LHCN-M2 (cell line): Measurements from ENCODE around the gene CLIP3. TPM values are rescaled to one million over a fixed set of nuclear protein-coding genes. Genes with fewer than 3 reads are reported as not detected.
A peak's percentile ranks its signal among the peaks of the same experiment; 100 is the strongest.
"Not testable (repeated sequence)": the region's sequence is repeated elsewhere in the genome, so short reads cannot be mapped to it uniquely, and the experiment has no call there.

Experiments
- DNase-seq: peaks from one replicate; pipeline ENCODE4 v3.0.0-alpha.2; 2012; ENCODE audit warnings: low read depth
- polyA plus RNA-seq: library from polyadenylated mRNA; unstranded; fragments of >200 nt; gene quantifications from one replicate; pipeline ENCODE4 v1.2.1, GENCODE V29; 2012; ENCODE audit warnings: missing spikeins
- total RNA-seq: library from RNA; depleted of rRNA; stranded (reverse); fragments of >200 nt; gene quantifications from 2 replicates; pipeline ENCODE4 v1.2.3, GENCODE V29; 2014; rRNA removed

The CLIP3 gene
- total RNA-seq: 5.3 and 6.3 TPM in 2 replicates
- 54.5 TPM for polyA plus RNA-seq

DNA sequence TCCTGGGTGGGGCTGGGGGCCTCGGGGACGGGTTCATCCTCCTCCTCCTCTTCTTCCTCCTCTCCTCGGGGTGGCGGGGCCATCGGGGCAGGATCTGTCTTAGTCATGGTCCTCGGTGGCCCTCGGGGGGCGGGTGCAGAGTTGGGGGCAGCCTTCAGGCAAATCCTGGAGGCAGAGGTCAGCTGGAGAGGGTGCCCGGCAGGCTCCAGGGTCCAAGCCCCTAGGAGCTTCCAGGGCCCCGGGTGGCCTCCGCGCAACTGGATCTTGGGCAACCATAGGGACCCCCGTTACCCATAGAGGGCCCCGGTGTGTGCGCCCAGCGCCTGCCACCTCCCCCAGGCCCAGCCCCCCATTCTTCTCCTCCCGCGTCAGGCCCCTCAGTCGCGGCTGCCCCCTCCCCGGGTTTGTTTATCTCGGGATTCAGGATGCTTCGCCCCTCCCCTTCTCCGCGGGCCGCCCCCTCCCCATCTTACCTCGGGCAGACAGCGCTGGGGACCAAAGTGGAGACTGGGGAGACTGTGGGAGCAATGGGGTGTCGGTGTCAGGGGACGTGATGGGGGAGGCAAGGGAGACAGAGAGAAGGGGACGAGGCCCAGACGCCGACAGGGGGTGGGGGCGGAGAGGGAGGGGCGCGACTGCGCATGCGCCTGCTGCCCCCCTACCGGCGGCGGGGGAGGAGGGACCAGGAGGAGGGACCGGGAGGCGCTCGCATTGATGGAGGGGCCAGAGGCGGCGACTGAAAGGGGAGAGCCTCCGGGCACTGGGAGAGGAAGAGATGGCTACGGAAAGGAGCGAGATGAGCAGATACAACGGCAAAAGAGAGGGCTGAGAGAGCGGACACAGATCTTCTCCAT is at the start of gene CLIP3:
Gene CLIP3 (minus strand): TSS at position 623 of the 854 bp plus-strand sequence. CDS start 516 bp downstream, at position 107.
- peak; percentile 55 for DNase-seq

GRCh38 chr19:36081894-36082293 is 49.2 kb upstream of the CLIP3 start:
- peak; percentile 47 for DNase-seq

DNA sequence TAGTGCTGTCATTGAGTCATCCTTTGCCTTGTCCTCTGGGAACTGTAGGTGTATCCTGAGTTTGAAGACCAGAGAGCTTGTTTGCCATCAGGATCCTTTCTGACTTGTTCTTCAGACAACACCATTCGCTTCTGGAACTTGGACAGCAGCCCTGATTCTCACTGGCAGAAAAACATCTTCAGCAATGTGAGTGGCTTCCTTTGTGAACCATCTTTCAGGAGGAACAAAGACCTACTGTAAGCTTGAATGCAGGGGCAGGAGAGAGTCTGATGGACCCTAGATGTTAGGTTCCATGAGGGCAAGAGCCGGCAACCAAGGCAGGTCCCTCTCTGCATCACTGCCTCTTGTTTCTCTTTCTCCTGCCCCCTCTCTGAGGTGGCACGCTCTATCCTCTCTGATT is 48.7 kb upstream of the CLIP3 start:
- no peak for DNase-seq

GRCh38 chr19:36079389-36079945 is 46.8 kb upstream of the CLIP3 start:
- no peak for DNase-seq

GRCh38 chr19:36073121-36073876 is 40.6 kb upstream of the CLIP3 start:
- no peak for DNase-seq

GRCh38 chr19:36072081-36072480 is 39.4 kb upstream of the CLIP3 start:
- DNase-seq: no peak

DNA sequence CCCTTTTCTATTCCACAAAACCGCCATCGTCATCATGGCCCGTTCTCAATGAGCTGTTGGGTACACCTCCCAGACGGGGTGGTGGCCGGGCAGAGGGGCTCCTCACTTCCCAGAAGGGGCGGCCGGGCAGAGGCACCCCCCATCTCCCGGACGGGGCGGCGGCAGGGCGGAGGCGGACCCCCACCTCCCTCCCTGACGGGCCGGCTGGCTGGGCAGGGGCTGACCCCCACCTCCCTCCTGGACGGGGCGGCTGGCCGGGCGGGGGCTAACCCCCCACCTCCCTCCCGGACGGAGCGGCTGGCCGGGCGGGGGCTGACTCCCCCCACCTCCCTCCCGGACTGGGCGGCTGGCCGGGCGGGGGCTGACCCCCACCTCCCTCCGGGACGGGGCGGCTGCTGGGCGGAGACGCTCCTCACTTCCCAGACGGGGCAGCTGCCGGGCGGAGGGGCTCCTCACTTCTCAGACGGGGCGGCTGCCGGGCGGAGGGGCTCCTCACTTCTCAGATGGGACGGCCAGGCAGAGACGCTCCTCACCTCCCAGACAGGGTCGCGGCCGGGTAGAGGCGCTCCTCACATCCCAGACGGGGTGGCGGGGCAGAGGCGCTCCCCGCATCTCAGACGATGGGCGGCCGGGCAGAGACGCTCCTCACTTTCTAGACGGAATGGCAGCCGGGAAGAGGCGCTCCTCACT is 36.3 kb upstream of the CLIP3 start:
- not testable (repeated sequence) for DNase-seq

GRCh38 chr19:36067681-36068080 is 35.0 kb upstream of the CLIP3 start:
- no peak for DNase-seq

- no peak for DNase-seq
Observed at GRCh38 chr19:36064826-36065225, 32.2 kb upstream of the CLIP3 start.

- DNase-seq: no peak
Observed at GRCh38 chr19:36061367-36061766, 28.7 kb upstream of the CLIP3 start.

DNA sequence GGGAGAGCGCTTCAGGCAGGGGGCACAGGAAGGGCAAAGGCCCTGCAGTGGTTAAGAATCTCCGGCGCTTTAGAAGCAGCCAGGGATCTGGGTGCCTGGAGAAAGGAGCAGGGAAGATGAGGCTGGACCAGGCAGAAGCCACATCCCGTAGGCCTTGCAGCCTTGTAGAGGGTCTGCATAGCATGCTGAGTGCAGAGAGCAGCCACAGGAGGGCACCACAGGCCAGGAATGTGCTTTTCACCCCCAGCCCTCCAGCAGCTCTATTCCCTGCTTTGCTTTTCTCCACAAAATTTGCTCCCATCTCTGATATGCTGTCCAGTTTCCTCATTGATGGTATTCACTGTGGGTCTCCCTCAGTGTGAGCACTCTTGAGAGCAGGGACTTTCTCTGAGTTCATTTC is 27.8 kb upstream of the CLIP3 start:
- no peak for DNase-seq

GRCh38 chr19:36059180-36059910 is 26.7 kb upstream of the CLIP3 start:
- DNase-seq: no peak

DNA sequence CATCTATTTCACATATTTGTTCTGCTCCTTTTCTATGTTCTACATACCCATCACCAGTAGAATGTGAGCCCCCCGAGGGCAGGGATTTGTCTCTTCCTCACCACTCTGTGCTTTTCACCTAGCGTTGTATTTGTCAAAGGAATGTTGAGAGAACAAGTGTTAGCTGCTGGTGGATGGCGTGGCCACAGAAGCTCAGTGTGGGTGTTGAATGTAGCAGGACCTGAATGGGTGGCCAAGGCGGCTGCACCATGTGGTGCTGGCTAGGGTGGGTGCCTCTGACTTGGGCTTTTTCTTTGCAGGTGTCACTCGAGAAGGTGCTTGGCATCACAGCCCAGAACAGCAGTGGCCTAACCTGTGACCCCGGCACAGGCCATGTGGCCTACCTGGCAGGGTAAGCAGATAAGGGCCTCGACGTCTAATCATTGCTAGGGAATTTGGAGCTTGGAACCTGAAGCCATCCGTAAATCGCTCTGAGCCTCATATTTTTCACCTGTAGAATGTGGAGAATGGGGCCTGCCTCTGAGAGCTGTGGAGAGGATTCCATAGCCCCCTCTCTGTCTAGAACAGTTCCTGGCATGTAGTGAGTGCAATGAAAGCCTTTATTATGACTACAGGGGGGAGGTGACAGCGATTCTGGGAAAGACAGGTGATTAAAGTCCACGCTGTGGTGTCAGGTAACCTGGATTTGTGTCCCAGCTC is 26.0 kb upstream of the CLIP3 start:
- no peak for DNase-seq

DNA sequence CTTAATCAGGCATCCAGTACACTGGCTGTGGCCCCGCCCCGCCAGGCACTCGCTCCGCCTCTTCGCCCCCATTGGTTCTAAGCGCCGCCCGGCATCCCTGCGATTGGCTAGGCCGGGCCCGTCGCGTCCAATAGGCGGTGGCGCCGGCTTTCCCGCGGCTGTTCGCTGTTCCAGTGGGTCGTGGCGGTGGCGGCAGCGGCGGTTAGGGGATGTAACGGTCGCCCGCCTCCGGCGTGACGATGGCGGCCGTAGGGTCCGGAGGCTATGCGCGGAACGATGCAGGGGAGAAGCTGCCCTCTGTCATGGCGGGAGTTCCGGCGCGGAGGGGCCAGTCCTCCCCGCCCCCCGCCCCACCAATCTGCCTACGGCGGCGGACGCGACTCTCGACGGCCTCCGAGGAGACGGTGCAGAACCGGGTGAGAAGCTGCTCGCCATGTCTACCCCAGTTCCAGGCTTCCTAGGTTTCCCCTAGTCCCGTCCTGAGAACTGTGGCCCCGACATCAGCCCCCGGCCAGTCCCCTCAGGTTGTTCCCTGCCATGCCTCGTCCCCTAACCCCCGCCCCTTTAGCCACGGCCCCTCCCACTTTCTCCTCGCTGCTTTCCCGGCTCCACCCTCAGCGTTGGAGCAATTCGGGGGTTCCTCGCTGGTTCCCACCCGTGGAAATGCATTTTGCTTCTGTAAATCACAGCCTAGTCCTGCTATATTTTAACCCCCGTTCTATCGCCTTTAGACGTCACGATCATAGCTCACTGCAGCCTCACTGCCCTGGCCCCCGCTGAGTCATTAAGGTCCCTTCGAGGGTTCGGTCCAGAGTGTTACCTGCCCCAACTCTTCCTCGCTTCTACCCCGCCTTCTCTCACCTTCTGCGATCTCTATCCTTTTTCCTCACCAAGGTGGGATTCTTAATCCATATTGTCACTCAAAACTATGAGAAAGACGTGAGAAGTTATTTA is 22.3 kb upstream of the CLIP3 start, which contains the start of gene WDR62:
Gene WDR62 (plus strand): TSS at position 165 of the 954 bp plus-strand sequence. CDS start 75 bp downstream, at position 240.
- peak; percentile 89 for DNase-seq

GRCh38 chr19:36054119-36054732 is 21.6 kb upstream of the CLIP3 start, which contains the start of gene THAP8:
Gene THAP8 (minus strand): TSS chr19:36054285. CDS start chr19:36054217, 68 bp downstream.
- DNase-seq: peak; percentile 99

- DNase-seq: no peak
Observed at GRCh38 chr19:36051637-36052036, 19.0 kb upstream of the CLIP3 start.

GRCh38 chr19:36051236-36051635 is 18.6 kb upstream of the CLIP3 start:
- no peak for DNase-seq

DNA sequence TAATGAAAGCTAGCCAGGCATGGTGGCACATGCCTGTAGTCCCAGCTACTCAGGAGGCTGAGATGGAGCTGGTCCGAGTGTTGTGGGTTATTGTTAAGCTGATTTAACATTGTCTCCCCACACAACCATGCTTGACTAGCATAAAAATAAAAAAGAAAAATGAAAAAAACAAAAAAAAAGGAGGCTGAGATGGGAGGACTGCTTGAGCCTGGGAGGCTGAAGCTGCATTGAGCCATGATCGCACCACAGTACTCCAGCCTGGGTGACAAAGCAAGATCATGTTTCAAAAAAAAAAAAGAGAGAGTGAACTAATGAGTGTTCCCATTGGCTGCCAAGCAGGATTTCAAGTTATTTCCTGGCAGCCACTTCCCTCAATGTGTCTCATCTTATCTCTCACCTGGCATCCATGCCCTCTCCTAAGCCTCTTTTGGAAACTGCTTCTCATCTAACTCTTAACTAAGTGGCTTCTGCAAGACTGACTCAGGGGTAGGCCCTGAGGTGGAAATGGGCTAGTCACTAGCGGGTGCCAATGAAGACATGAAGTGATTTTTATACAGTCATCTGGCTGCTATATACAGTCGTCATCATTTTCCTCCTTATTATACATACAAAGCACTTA is 16.5 kb upstream of the CLIP3 start:
- no peak for DNase-seq
